Measurements from ENCODE around the gene FREY1.
"Not testable (repeated sequence)": the region's sequence is repeated elsewhere in the genome, so short reads cannot be mapped to it uniquely, and the experiment has no call there.

The FREY1 gene

GRCh38 chr11:45909594-45910475 is 2.8 kb upstream of the FREY1 start:
- no peak for TF ChIP-seq CTCF (IDR thresholded peaks at IDR 0.05)
- Histone ChIP-seq H3K36me3 (ENCODE audit: control insufficient read depth, insufficient read depth, low read length) (no peaks in the 10 kb centered on the region), H3K4me3 (ENCODE audit: low read depth, low read length) (no peak overlapping the region)

GRCh38 chr11:45907911-45908370 is 870 bp upstream of the FREY1 start:
- Histone ChIP-seq H2AFZ (no peak overlapping the region), H3K4me1 (no peaks in the 10 kb centered on the region), H3K27me3 (ENCODE audit: control insufficient read depth, insufficient read depth, low read length) (no peaks in the 10 kb centered on the region), H3K4me2 (ENCODE audit: low read length) (no peak overlapping the region), H3K9me3 (ENCODE audit: control insufficient read depth, low read length) (no peaks in the 10 kb centered on the region), H3K9ac (no peak overlapping the region), H3K27ac (no peak overlapping the region), H3K79me2 (no peaks in the 10 kb centered on the region), H3K36me3 (ENCODE audit: control insufficient read depth, insufficient read depth, low read length) (no peaks in the 10 kb centered on the region), H3K4me3 (ENCODE audit: low read depth, low read length) (no peak overlapping the region)
- no peak for TF ChIP-seq CTCF (IDR thresholded peaks at IDR 0.05)

More at GRCh38 chr11:45909594-45910475, 2.8 kb upstream of the FREY1 start:
- H3K4me2 ChIP-seq (ENCODE audit: low read length): no peak overlapping the region
- H3K9ac ChIP-seq: no peak overlapping the region
- H3K27me3 ChIP-seq (ENCODE audit: control insufficient read depth, insufficient read depth, low read length): no peaks in the 10 kb centered on the region
- H3K27ac ChIP-seq: no peak overlapping the region
- no peaks in the 10 kb centered on the region for H3K4me1 ChIP-seq
- H3K9me3 ChIP-seq (ENCODE audit: control insufficient read depth, low read length): no peaks in the 10 kb centered on the region
- no peaks in the 10 kb centered on the region for H3K79me2 ChIP-seq
- no peak overlapping the region for H2AFZ ChIP-seq

DNA sequence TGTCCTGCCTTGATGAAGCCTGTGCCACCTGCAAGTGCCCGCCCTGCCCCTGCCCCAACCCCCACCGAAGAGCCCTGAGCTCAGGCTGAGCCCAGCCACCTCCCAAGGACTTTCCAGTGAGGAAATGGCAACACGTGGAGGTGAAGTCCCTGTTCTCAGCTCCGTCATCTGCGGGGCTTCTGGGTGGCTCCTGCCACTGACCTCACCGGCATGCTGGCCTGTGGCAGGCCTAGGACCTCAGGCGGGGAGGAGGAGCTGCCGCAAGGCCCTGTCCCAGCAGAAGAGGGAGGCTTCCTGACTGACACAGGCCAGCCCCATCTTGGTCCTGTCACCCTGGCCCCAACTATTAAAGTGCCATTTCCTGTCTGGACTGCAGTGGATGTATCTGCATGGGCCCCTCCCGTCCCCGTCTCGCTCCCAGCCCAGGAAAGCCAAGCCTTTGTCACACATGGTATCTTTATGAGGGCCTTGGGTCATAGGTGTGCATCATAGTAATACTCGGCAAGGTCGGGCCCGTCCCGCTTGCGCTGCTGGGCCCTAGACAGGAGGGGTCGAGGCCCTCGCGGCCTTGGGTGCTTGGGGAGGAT is 882 bp downstream of the FREY1 start:
- H2AFZ ChIP-seq: no peak overlapping the region
- H3K4me1 ChIP-seq: no peaks in the 10 kb centered on the region
- H3K4me2 ChIP-seq (ENCODE audit: low read length): no peak overlapping the region
- no peak for TF ChIP-seq CTCF (IDR thresholded peaks at IDR 0.05)
- H3K9me3 ChIP-seq (ENCODE audit: control insufficient read depth, low read length): no peaks in the 10 kb centered on the region
- H3K79me2 ChIP-seq: no peaks in the 10 kb centered on the region
- no peaks in the 10 kb centered on the region for H3K36me3 ChIP-seq (ENCODE audit: control insufficient read depth, insufficient read depth, low read length)
- no peaks in the 10 kb centered on the region for H3K27me3 ChIP-seq (ENCODE audit: control insufficient read depth, insufficient read depth, low read length)
- H3K9ac ChIP-seq: no peak overlapping the region
- no peak overlapping the region for H3K4me3 ChIP-seq (ENCODE audit: low read depth, low read length)
- H3K27ac ChIP-seq: no peak overlapping the region

- not testable (repeated sequence) for H3K9me3 ChIP-seq (ENCODE audit: control insufficient read depth, low read length); H3K9ac ChIP-seq; H3K4me3 ChIP-seq (ENCODE audit: low read depth, low read length); H3K27me3 ChIP-seq (ENCODE audit: control insufficient read depth, insufficient read depth, low read length); H3K4me1 ChIP-seq; H3K36me3 ChIP-seq (ENCODE audit: control insufficient read depth, insufficient read depth, low read length); H3K4me2 ChIP-seq (ENCODE audit: low read length); H2AFZ ChIP-seq; H3K79me2 ChIP-seq; H3K27ac ChIP-seq
Observed at GRCh38 chr11:45905576-45905975, 1.5 kb downstream of the FREY1 start.

- no peaks in the 10 kb centered on the region for H3K36me3 ChIP-seq (ENCODE audit: control insufficient read depth, insufficient read depth, low read length)
- H3K27ac ChIP-seq: no peak overlapping the region
- no peaks in the 10 kb centered on the region for H3K9me3 ChIP-seq (ENCODE audit: control insufficient read depth, low read length)
- H3K4me1 ChIP-seq: no peaks in the 10 kb centered on the region
- TF ChIP-seq CTCF (IDR thresholded peaks at IDR 0.05): no peak
- H3K4me3 ChIP-seq (ENCODE audit: low read depth, low read length): no peak overlapping the region
- no peak overlapping the region for H3K4me2 ChIP-seq (ENCODE audit: low read length)
- no peaks in the 10 kb centered on the region for H3K27me3 ChIP-seq (ENCODE audit: control insufficient read depth, insufficient read depth, low read length)
- no peaks in the 10 kb centered on the region for H3K79me2 ChIP-seq
- no peak overlapping the region for H2AFZ ChIP-seq
- no peak overlapping the region for H3K9ac ChIP-seq
Observed at GRCh38 chr11:45905095-45905494, 2.0 kb downstream of the FREY1 start.

Measured in parathyroid adenoma (tissue), 2 donors.